Measurements from ENCODE around the gene CDC37. TPM values are rescaled to one million over a fixed set of nuclear protein-coding genes. Genes with fewer than 3 reads are reported as not detected.
"Not testable (repeated sequence)": the region's sequence is repeated elsewhere in the genome, so short reads cannot be mapped to it uniquely, and the experiment has no call there.

Gene CDC37
- polyA plus RNA-seq, 3 donors: 141 to 150 (median 144) TPM

DNA sequence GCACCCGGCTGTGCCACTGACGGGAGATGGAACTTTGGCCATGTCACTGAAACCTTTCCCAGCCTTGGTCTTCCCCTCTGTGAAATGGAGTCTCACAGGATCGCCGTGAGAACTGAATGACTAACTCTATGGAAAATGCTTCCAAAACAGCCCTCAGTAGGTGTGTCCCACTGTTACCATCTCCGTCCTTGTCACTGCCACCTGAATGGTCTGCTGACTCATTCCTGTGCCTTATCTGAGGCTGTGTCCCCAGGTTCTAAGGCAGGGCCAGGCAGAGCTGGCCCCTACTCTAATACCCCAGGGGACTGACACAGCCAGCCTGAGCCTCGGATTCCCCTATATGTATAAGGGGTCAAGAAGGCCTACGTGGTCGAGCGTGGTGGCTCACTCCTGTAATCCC lies 4.5 kb downstream of the CDC37 start:
- DNase-seq (ENCODE audit: low read depth in 3 of 3, low spot score in 2 of 3): no peak

DNA sequence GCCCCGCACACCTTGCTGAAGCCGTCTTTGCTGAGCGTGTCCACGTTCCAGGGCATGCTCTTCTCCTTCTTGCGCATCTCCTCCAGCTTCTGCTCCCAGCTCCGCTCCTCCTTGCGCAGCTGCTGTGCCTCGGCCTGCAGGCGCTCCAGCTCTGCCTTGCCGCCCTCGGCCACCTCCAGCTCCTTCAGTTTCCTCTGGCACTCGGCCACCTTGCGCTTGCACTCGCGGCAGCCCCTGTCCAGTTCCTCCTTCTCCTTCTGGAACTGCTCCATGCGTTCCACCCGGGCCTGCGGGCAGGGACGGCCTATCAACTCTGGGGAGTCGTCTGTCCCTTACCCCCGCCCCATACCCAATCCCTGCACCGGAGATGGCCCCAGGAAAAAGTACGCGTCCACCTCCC lies 7.4 kb downstream of the CDC37 start:
- no peak for DNase-seq (ENCODE audit: low read depth in 3 of 3, low spot score in 2 of 3)

DNA sequence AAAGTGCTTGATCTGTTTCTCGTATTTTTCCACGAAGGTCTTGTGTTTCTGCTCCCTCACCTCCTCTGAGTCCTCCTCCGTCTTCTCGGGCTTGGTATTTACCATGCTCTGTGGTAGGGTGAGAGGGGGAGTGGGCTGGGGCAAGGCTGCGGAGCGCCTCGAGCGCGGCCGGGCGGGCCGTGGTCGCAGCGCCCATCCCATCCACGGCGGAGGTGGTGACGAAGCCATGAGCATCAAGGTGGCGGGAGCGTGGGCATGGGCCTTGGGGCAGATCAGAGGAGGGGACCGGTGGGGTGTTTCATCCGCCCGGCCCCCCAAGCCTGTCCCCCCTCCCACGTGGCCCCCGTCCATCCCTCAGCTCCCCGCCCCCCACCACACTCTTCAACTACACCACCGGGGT lies 7.9 kb downstream of the CDC37 start:
- no peak for DNase-seq (ENCODE audit: low read depth in 3 of 3, low spot score in 2 of 3)

DNA sequence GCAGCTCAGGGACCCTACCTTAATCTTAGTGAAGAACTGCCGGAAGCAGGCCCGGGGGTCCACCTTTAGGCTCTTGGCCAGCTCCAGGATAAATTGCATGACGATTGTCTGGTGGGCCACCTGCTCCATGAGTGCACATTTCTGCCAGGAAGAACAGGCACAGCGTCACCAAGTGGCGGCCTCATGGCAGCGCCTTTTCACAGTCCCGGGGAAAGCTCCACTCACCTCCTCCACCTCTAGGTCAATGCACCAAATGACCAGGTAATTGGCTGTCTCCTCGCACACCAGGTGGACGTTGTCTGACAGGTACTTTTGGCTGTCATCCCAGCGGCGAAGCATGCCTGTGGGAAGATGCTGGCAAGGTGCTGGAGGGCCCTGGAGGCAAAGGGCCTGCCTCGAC lies 8.3 kb downstream of the CDC37 start:
- DNase-seq (ENCODE audit: low read depth in 3 of 3, low spot score in 2 of 3): no peak

DNA sequence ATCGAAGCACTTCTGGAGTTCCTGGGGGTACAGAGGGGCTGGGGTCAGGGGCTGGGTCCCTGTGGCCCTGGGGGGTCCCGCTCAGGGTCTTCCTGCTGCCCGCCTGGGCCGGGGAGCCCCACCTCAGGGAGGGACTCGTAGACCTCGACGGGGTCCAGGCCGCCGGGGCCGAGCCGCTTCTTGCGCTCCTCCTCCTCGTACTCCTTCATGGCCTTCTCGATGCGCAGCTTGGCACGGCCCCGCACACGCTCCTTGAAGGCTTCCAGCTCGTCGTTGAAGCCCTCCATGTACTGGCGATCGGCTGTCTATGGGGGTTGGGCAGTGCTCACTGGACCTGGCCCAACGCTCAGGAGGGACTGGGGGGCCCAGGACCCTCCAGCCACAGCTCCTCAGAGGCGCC lies 10.2 kb downstream of the CDC37 start:
- no peak for DNase-seq (ENCODE audit: low read depth in 3 of 3, low spot score in 2 of 3)

DNA sequence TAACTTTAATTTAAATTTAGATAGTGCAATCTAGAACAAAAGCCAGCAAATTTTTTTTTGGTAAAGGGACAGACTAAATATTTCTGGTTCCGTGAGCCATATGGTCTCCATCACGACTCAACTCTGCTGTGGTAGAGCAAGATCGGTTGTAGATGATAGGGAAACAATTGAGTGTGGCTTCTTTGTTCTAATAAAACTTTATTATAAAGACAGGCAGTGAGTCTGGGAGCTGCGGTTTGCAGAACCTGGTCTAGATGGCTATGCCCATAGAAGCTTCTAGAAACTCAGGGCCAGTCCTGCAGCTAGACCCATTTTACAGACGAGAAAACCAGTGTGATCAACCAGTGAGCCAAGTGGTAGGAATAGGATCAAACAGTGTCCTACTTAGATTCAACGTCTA lies 11.2 kb downstream of the CDC37 start:
- no peak for DNase-seq (ENCODE audit: low read depth in 3 of 3, low spot score in 2 of 3)

DNA sequence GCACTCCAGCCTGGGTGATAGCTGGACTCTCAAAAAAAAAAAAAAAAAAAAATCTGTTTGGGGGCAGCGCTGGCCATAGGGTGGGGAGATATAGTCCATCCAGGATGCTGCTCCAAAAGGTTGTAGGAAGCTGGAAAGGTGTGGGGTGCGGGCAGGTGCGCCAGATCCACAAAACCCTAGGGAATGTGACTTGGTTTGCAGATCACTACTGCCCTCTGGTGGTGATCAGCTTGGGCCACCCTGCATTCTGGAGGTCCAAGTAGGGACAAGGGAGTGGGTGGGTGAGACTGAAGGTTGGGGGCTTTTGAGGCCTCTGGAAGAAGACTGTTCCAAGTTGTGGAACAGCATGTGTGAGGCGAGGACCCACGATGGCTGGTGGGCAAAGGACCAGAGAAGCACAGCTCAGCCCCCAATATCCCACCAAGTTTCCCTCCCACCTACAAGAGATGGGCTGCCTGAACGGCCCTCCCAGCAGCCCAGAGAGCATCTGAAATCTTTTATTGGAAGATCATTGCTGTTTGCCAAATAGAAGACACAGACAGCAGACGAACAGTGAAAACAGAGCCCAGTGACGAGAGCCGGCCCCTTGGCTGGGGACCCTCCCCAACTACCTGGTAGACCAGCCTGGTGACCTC lies 12.6 kb downstream of the CDC37 start:
- peak in 1 of 3 donors; percentile 36 for DNase-seq (ENCODE audit: low read depth in 3 of 3, low spot score in 2 of 3)

DNA sequence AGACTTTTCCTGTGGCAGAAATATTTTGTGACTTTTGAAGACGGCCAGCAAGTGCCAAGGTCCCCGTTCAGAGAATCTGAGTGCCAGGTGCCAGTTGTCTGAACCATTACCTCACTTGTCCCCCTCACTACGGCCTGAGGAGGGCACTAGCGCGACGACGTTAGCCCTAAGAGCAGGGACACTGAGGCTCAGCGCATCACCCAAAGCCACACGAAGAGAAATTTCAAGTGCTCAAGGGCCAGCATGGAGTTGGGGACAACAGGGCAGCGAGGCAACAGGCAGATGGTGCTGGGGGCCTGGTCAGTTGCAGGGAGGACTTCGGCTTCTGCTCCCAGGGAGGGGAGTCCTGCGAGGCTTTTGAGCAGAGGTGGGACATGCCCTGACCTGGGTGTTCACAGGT lies 13.5 kb downstream of the CDC37 start:
- DNase-seq (ENCODE audit: low read depth in 3 of 3, low spot score in 2 of 3): no peak

DNA sequence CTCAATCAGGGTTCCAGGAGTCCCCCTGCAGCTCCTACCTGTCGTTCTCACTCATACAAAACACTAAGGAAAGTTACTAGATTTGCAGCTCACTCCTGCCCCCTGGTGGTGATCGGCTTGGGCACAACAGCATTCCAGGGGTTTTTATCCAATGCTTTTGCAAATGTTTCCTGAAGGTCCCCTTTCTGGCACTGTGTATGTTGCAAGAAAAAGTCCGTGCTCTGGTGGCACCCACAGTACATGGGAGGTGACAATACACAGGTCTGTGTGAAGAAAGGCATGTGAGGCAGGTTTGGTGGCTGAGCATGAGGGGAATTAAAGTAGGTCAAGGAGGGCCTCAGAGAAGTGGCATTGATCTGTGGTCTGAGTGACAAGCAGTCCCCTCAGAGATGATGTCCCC lies 14.4 kb downstream of the CDC37 start:
- peak; percentile 70 to 82 (median 76) for DNase-seq (ENCODE audit: low read depth in 3 of 3, low spot score in 2 of 3)

DNA sequence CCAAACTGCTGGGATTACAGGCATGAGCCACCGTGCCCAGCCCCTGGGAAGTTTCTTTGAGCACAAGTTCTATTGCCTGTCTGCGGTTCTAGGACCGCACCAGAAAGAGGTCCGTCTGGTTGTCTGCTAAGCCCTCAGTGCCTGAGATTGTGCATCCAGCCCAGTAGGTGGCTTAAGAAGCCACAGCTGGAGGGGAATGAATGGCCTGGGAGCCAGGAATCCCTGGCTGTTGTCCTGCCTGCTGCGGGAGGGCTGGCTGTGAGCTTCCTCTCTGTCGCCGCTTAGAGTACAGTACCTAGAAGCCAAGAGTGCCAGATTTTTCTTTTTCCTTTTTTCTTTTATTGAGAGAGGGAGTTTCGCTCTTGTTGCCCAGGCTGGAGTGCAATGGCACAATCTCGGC lies 18.8 kb downstream of the CDC37 start:
- DNase-seq (ENCODE audit: low read depth in 3 of 3, low spot score in 2 of 3): no peak

DNA sequence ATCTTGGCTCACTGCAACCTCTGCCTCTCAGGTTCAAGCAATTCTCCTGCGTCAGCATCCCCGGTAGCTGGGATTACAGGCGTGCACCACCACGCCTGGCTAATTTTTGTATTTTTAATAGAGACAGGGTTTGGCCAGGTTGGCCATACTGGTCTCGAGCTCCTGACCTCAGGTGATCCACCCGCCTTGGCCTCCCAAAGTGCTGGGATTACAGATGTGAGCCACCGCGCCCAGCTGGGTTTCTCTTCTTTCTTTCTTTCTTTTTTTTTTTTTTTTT lies 20.2 kb downstream of the CDC37 start:
- not testable (repeated sequence) for DNase-seq (ENCODE audit: low read depth in 3 of 3, low spot score in 2 of 3)

DNA sequence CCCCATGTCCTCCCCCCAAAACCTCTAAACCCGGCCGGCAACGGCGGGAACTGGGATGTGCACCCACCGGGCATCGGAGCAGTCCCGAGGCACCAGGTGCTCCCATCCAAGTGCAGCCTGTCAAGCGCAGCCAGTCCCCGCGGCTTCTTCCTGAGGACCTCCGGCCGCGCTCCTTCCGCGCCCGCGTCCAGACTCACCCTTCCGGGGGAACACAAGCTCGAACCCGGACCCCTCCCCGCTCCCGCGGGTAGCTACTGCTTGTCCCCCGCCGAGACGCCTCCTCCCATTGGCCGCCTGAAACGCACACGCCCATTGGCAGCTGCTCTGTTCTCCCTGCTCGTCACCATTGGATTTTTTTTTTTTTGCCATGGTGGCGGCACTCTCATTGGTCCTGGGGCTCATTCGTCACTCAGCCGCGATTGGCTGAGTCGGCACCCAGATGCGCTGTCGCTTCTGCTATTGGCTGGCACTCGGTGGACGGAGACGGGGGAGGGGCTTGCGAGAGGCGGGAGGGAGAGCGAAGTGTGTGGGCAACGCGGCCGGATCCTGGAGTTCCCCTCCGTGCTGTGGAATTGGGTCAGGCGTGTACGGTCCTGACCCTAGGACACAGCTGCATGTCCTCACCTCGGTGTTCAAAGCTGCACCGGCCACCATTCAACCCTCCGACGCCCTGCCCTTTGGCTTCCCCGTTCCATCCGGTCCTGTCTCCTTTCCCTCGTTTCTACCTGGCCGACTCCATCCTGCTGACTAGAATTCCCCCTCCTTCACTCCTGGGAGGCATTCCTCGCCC lies 22.8 kb downstream of the CDC37 start, which contains the start of gene TYK2:
Gene TYK2 (minus strand): TSS at position 260 of the 790 bp plus-strand sequence. CDS start 2,166 bp downstream, outside the sequence.
- peak; percentile 97 to 98 (median 98) for DNase-seq (ENCODE audit: low read depth in 3 of 3, low spot score in 2 of 3)

DNA sequence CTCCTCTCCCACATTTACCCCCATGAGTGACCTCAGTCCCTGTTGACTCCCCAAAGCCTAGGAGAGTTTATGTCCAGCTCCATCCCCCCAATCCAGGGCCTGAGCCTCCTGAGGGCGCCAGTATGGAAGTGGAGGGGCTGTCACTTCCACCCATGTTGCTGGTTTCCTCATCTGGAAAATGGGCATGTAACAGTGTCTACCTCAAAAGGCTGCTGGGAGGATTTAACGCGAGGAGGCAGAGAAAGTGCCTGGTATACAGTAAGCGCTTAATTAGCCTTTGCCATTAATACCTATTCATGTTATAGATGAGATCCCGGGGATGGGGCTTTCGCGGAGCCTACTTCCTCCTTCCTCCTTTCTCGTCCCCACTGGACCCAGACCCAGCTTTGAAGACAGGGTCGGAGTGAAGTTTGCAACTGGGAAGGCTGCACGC lies 23.4 kb downstream of the CDC37 start:
- no peak for DNase-seq (ENCODE audit: low read depth in 3 of 3, low spot score in 2 of 3)

DNA sequence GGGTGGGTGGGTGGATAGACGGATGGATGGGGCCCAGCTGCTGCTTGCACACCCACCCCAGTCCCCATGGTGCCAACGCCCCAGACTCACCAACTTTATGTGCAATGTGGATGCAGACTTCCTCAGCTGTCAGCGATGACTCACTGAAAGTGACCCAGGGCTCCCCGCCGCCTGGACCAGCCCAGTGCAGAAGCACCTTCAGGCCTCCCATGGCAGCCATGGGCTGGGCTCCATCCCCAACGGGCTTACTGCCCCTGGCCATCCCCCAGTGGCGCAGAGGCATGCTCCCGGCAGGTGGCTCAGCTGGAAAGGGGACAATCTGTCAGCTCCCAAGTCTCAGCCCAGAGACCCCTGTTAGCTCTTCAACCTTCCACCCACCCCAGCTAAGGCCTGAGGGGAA lies 25.2 kb downstream of the CDC37 start:
- DNase-seq (ENCODE audit: low read depth in 3 of 3, low spot score in 2 of 3): no peak

DNA sequence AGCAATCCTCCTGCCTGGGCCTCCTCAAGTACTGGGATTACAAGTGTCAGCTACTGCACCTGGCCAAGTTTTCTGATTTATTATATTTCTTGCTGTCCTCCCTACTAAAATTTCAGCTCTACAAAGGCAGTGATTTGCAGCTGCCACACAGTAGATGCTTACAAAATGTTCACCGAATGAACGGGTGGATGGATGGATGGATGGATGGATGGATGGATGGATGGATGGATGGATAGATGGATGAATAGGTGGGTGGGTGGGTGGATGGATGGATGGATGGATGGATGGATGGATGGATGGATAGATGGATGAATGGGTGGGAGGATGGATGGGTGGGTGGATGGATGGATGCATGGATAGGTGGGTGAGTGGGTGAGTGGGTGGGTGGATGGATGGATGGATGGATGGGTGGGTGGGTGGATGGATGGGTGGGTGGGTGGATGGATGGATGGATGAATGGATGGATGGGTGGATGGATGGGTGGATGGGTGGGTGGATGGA lies 26.2 kb downstream of the CDC37 start:
- DNase-seq (ENCODE audit: low read depth in 3 of 3, low spot score in 2 of 3): not testable (repeated sequence)

DNA sequence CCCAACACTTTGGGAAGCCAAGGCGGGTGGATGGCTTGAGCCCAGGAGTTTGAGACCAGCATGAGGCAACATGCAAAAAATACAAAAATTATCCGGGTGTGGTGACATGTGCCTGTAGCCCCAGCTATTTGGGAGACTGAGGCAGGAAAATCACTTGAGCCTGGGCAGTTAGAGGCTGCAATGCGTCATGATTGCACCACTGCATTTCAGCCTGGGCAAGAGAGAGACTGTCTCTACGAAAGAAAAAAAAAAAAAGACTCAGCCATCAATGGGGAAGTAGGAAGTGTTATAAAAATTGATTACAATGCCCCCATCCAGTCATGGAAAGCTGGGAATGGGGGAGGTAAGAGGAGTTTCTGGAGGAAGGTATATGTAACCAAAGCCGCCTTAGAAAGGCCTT lies 28.4 kb downstream of the CDC37 start:
- no peak for DNase-seq (ENCODE audit: low read depth in 3 of 3, low spot score in 2 of 3)

DNA sequence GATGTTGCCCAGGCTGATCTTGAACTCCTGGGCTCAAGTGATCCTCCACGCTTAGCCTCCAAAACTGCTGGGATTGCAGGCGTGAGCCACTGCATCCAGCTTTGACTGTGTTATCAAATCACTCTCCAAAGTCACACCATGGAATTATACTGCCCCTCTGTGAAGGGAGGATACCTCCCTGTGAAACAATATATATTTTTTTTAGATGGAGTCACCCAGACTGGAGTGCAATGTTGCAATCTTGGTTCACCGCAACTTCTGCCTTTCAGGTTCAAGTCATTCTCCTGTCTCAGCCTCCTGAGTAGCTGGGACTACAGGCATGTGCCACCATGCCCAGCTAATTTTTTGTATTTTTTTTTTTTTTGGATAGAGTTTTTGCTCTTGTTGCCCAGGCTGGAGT lies 30.7 kb downstream of the CDC37 start:
- no peak for DNase-seq (ENCODE audit: low read depth in 3 of 3, low spot score in 2 of 3)

DNA sequence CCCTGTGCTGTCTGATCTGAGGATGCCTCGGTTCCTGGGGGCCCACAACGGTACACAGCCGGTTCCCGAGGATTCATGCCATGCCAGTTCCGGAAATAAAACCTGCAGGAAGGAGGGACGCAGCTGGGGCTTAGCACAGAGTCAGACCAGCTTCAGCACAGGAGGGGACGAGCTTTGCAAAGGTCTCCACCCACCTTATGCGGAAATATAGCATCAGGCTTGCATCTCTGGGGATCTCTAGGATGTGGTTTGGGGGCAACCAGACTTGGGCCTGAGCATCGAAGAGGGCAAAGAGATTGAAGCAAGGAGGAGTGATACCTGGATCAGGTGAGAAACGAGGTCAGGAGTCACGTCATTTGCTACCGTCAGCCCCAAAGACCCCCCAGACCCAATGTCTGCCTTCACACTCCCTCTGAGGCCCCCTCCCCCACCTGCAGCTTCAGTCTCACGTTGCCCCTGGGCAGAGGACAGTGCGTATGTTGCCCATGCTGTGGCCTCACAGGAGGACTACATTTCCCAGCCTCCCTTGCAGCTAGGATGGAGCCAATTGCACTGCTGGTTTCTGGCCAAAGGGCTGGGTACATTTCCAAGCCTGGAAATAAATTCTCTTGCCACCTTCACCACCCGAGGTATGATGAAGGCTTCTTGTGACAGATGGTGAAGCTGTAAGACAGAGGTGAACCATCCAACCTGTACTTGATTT lies 35.1 kb downstream of the CDC37 start:
- DNase-seq (ENCODE audit: low read depth in 3 of 3, low spot score in 2 of 3): no peak

DNA sequence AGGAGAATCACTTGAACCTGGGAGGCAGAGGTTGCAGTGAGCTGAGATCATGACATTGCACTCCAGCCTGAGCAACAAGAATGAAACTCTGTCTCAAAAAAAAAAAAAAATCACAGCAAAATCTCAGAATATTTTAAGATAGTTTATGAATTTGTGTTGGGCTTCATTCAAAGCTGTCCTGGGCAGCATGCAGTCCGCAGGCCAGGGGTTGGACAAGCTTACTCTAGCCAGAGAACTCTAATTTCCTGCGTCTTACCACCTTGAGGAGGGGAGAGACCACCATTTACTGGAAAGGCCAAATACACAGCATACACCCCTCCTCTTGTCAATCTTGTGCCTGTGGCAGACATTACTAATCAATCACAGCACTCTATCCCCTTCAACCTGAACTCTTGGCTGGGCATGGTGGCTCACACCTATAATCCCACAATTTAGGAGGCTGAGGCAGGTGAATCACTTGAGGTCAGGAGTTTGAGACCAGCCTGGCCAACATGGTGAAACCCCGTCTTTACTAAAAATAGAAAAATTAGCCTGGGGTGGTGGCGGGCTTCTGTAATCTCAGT lies 36.3 kb downstream of the CDC37 start:
- not testable (repeated sequence) for DNase-seq (ENCODE audit: low read depth in 3 of 3, low spot score in 2 of 3)

DNA sequence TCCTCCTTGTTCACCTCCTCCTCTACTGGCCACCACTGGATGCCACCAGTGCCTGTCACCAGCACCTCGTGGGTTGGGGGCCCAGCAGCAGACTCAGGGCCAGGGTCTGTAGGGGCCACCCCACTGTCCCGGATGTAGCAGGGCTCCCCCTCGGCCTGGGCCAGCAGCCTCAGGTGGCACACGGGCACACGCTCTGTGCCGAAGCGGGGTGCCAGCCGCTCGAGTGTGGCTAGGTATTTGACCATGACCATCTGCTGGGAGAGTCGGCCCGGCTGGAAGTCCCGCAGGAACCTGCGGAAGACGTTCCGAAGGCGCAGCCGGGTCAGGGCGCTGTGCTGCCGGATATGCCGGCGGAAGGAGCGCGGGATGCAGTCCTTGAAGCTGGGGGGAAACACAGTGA lies 37.8 kb downstream of the CDC37 start:
- DNase-seq (ENCODE audit: low read depth in 3 of 3, low spot score in 2 of 3): no peak

DNA sequence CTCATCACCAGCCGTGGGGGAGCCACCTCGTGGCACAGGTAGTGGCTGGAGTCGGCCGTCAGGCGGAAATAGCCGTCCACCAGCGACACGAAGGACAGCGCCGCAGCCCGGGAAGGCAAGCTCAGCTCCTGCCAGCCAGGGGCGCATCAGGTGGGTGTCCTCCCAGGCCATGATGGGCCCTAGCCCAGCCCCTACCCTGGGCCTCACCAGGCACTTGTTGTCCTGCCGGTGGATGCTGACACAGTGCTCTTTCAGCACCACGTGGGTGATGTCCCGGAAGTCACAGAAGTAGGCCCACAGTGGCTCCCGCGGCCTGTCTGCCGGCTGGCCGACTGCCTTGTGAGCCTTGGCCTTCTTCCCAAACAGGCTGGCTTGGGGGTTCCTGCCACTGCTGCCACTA lies 38.7 kb downstream of the CDC37 start:
- DNase-seq (ENCODE audit: low read depth in 3 of 3, low spot score in 2 of 3): no peak

Measured in right renal cortex interstitium (tissue), 3 donors.